Measurements from ENCODE around the gene IL27RA.

IL27RA gene

GRCh38 chr19:14031719-14032480 lies at the start of gene IL27RA:
Gene IL27RA, plus strand, starts transcription at chr19:14031762. Its CDS starts 111 bp downstream, at chr19:14031873.
- DNase-seq = peak; percentile 54

GRCh38 chr19:13981988-13982501 lies 49.5 kb upstream of the IL27RA start:
- no peak for DNase-seq

- no peak for DNase-seq
These were observed 48.8 kb upstream of the IL27RA start for GRCh38 chr19:13982773-13983172.

- DNase-seq = peak; percentile 8
These were observed 48.2 kb upstream of the IL27RA start for GRCh38 chr19:13983213-13983889.

- DNase-seq = no peak
These were observed 47.4 kb upstream of the IL27RA start for GRCh38 chr19:13984186-13984585.

GRCh38 chr19:13984875-13985741 lies 46.5 kb upstream of the IL27RA start:
- no peak for DNase-seq

GRCh38 chr19:13985771-13986347 lies 45.7 kb upstream of the IL27RA start:
- no peak for DNase-seq

- DNase-seq = peak; percentile 42
These were observed 45.1 kb upstream of the IL27RA start for GRCh38 chr19:13986348-13986904.

GRCh38 chr19:13987101-13987890 lies 44.3 kb upstream of the IL27RA start:
- no peak for DNase-seq

GRCh38 chr19:13989487-13989886 lies 42.1 kb upstream of the IL27RA start:
- no peak for DNase-seq

- no peak for DNase-seq
These were observed 41.5 kb upstream of the IL27RA start for GRCh38 chr19:13990085-13990484.

- DNase-seq = no peak
These were observed 39.5 kb upstream of the IL27RA start for GRCh38 chr19:13992025-13992424.

GRCh38 chr19:13993590-13994300 lies 37.8 kb upstream of the IL27RA start:
- no peak for DNase-seq

- DNase-seq = no peak
These were observed 36.4 kb upstream of the IL27RA start for GRCh38 chr19:13995017-13995728.

- no peak for DNase-seq
These were observed 35.4 kb upstream of the IL27RA start for GRCh38 chr19:13995878-13996765.

GRCh38 chr19:13996928-13997630 lies 34.5 kb upstream of the IL27RA start:
- no peak for DNase-seq

- no peak for DNase-seq
These were observed 34.0 kb upstream of the IL27RA start for GRCh38 chr19:13997631-13997962.

- DNase-seq = no peak
These were observed 33.1 kb upstream of the IL27RA start for GRCh38 chr19:13998426-13998825.

GRCh38 chr19:13999085-13999484 lies 32.5 kb upstream of the IL27RA start:
- DNase-seq = no peak

All from NCI-H1092 treated with DMSO at 0.1 percent for 48 hours (cell line).